LNCAP (cell line): Measurements from ENCODE around the gene SLC32A1.

Source experiments
- TF ChIP-seq, protein P1 (sequence below): fragments of 450-650 bp; IDR thresholded peaks from 2 replicates; pipeline ENCODE4 v1.5.1; 2017; ENCODE audit warnings: mild to moderate bottlenecking

The SLC32A1 gene

DNA sequence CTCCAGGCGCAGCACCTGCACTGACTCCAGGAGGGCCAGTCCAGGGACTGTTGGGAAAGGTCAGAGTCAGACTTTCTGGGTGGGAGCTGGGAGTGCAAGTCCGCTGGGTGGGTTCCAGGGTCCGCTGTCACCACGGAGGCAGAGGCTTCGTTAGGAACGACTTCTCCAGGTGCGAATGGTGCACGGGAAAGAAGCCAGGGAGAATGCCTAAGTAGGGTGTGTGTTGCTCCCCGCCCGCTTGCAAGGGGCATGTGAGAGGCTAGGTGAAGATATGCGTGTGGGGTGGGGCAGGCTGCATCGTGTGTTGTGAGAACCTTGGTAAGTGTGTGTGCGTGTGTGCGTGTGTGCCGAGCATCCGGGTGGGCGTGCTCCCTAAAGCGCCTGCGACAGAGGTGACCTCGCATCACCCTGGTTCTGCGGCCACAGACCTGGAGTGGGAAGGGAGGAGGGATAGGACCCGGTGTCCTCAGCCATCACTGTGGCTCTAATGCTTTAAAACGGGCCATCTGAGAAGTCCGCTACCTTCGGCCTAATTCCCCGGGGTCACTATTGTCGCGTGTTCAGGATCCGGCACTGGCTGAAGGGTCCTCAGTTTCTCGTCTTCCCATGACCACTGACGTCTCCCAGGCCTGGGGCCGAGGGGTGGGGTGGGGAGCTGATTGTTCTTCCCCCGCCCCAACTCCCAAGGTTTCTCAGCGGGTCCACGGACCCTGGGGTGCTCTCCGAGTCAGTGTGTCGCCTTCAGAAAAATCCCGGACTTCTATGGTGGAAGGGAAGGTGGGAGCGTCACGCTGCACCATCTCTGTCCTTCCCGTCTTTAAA lies 6.1 kb downstream of the SLC32A1 start:
- TF ChIP-seq, protein P1, sequence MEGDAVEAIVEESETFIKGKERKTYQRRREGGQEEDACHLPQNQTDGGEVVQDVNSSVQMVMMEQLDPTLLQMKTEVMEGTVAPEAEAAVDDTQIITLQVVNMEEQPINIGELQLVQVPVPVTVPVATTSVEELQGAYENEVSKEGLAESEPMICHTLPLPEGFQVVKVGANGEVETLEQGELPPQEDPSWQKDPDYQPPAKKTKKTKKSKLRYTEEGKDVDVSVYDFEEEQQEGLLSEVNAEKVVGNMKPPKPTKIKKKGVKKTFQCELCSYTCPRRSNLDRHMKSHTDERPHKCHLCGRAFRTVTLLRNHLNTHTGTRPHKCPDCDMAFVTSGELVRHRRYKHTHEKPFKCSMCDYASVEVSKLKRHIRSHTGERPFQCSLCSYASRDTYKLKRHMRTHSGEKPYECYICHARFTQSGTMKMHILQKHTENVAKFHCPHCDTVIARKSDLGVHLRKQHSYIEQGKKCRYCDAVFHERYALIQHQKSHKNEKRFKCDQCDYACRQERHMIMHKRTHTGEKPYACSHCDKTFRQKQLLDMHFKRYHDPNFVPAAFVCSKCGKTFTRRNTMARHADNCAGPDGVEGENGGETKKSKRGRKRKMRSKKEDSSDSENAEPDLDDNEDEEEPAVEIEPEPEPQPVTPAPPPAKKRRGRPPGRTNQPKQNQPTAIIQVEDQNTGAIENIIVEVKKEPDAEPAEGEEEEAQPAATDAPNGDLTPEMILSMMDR, result no peak

DNA sequence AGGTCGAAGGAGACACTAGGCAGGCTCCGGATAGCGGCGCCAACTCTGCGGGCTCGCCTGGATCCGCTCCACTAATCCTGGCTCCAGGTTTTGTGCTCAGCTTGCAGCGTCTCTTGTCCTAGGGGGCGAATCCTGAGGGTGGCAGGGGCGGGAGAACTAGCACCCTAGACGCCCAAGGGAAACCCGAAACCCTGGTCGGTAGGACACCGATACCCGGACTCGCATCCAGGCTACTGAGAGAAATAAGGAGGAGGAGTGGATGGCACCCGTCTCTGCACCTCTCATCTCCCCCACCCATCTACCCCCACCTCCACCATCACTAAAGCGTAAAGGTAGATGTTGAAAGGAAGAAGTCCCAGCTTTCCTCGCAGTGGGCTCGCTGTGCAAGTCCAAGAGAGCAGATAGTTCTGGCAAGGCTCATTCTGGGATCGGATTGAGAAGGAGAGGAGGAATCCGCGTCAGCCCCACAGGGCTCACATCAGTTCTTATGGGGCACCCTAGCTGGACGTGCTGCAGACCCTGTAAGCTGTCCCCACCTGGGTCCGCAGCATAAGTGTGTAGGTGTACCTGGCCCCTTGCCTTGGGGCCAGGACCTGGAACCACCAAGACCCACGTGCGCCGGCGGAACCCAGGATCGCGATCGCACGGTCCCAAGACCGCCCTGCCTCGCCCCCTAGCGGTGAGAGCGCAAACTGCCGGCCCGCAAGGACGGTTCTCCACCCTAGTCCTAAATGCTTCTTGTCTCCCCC lies 6.9 kb downstream of the SLC32A1 start:
- TF ChIP-seq, protein P1, result peak; percentile 100

DNA sequence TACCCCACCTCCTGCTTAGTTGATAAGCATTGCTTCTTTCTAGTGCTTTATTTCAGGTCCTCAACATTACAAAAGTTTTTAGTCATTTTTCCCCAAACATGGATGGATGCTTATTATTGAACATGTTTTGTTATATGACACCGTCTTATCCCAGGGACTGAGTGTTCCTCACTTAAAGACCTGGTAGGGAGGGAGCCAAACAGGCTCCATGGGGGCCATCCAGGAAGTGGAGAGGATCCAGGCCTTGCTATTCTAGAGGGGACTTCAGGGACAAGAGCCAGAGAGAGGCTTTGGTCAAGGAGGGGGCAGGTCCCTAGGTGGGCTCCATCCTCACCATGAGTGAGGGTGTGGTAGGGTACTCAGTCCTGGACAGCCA lies 7.4 kb downstream of the SLC32A1 start:
- TF ChIP-seq, protein P1, result peak; percentile 45

DNA sequence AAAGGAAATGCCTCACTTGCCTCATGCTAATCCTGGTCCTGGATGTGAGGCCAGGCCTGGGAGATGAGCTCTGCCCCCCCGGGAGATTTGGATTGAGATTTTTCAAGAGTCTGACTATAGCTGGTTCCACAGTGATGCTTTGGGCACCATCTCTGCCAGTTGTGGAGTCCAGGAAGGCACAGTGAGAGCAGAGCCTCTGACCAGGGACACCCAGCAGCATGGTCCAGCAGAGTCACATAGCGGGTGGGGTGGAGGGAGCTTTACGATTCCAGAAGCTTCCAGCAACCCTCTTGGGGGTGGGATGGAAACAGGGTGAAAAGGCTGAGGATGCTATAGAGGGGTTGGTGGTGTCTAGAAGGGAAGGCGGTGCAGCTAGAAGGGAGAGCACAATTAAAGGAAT lies 8.7 kb downstream of the SLC32A1 start:
- TF ChIP-seq, protein P1, result no peak

DNA sequence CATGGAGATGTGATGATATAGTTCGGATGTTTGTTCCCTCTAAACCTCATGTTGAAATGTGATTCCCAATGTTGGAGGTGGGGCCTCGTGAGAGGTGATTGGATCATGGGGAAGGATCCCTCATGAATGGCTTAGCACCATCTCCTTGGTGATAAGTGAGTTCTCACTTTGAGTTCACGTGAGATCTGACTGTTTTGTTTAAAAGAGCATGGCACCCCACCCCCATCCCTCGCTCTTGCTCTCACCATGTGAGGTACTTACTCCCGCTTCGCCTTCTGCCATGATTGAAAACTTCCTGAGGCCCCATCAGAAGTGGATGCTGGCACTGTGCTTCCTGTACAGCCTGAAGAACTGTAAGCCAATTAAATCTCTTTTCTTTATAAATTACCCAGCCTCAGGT lies 10.9 kb downstream of the SLC32A1 start:
- TF ChIP-seq, protein P1, result no peak

DNA sequence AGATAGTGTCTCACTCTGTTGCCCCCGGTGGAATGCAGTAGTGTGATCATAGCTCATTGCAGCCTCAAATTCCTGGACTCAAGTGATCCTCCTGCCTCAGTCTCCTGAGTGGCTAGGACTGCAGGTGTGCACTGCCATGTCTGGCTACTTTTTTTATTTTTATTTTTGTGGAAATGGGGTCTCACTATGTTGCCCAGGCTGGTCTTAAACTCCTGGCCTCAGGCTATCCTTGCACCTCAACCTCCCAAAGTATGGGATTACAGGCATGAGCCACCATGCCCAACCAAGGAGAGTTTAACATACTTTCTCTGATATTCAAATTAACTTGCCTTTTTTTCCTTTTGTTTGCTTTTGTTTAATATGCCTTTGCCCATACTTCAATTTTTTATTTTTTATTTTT lies 13.6 kb downstream of the SLC32A1 start:
- TF ChIP-seq, protein P1, result no peak

DNA sequence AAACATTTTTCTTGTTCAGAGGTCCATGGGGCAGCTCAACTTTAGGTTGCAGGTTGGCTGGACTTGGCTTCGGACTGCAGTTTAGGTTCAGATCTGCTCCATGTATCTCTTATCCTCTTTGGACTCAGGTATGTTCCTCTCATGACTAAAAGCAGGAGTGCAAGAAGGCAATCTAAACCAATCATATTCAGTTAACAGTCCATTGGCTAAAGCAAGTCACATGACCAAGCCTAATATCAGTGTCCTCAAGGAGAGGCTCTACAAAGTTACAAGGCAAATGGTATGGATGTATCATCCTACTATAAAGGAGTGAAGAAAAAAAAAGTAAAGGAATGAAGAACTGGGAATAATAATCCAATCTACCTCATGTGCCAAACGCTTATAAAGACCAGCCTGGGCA lies 21.5 kb downstream of the SLC32A1 start:
- TF ChIP-seq, protein P1, result no peak
